Measurements from ENCODE around the gene MIA2.
"Not testable (repeated sequence)": the region's sequence is repeated elsewhere in the genome, so short reads cannot be mapped to it uniquely, and the experiment has no call there.

The MIA2 gene

DNA sequence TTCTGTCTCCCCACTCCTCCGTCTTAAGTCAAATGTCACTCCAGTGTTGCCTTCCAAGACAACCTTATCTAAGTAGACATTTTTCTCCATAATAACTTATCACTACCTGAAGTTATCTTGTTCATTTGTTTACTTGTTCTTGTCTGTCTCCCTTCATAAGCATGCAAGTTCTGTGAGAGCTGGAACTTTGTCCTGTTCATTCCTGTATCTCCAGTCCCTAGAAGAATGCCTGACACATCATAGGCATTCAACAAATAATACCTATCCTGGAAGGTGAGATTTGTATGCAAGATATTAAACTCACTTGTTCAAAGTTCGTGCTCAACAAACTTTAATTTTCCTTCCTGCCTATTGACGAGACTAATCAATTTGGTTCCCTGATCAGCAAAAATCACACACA lies 5.7 kb upstream of the MIA2 start:
- H3K4me3 ChIP-seq (ENCODE audit: low read depth, low read length), result no peak overlapping the region
- TF ChIP-seq, protein P1, sequence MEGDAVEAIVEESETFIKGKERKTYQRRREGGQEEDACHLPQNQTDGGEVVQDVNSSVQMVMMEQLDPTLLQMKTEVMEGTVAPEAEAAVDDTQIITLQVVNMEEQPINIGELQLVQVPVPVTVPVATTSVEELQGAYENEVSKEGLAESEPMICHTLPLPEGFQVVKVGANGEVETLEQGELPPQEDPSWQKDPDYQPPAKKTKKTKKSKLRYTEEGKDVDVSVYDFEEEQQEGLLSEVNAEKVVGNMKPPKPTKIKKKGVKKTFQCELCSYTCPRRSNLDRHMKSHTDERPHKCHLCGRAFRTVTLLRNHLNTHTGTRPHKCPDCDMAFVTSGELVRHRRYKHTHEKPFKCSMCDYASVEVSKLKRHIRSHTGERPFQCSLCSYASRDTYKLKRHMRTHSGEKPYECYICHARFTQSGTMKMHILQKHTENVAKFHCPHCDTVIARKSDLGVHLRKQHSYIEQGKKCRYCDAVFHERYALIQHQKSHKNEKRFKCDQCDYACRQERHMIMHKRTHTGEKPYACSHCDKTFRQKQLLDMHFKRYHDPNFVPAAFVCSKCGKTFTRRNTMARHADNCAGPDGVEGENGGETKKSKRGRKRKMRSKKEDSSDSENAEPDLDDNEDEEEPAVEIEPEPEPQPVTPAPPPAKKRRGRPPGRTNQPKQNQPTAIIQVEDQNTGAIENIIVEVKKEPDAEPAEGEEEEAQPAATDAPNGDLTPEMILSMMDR (IDR thresholded peaks at IDR 0.05; ENCODE audit: low read depth, low read length), result no peak

GRCh38 chr14:39228509-39229221 lies 5.0 kb upstream of the MIA2 start:
- TF ChIP-seq, protein P1 (IDR thresholded peaks at IDR 0.05; ENCODE audit: low read depth, low read length), result no peak
- no peak overlapping the region for H3K4me3 ChIP-seq (ENCODE audit: low read depth, low read length)

GRCh38 chr14:39229222-39229543 lies 4.5 kb upstream of the MIA2 start:
- TF ChIP-seq, protein P1 (IDR thresholded peaks at IDR 0.05; ENCODE audit: low read depth, low read length), result no peak

GRCh38 chr14:39229601-39230110 lies 4.1 kb upstream of the MIA2 start:
- no peak overlapping the region for H3K4me3 ChIP-seq (ENCODE audit: low read depth, low read length)
- TF ChIP-seq, protein P1 (IDR thresholded peaks at IDR 0.05; ENCODE audit: low read depth, low read length), result no peak

More at GRCh38 chr14:39229222-39229543, 4.5 kb upstream of the MIA2 start:
- H3K4me3 ChIP-seq (ENCODE audit: low read depth, low read length), result no peak overlapping the region

DNA sequence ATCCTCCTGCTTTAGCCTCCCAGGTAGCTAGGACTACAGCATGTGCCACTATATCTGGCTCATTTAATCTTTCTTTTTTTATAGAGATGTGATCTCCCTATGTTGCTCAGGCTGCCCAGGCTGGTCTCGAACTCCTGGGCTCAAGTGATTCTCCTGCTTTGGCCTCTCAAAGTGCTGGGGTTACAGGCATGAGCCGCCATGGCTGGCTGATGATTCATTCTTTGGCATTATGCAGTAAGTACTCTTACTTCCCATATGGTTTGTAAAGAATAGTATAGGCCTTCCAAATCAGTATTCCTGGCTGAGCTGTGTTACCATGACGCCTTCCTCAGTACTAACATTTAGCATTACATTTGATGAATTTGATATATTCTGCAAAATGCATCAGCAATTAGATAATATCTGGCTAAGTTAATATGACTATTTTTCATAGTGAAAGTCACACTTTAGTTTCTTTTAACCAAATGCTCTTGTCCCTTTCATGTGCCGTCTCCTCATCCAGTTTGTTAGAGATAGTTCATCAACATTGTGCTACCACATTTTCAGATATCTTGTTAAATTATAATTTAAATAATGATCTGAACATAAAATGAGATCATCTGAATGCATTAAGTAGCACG lies 3.2 kb upstream of the MIA2 start:
- TF ChIP-seq, protein P1 (IDR thresholded peaks at IDR 0.05; ENCODE audit: low read depth, low read length), result no peak
- no peak overlapping the region for H3K4me3 ChIP-seq (ENCODE audit: low read depth, low read length)

DNA sequence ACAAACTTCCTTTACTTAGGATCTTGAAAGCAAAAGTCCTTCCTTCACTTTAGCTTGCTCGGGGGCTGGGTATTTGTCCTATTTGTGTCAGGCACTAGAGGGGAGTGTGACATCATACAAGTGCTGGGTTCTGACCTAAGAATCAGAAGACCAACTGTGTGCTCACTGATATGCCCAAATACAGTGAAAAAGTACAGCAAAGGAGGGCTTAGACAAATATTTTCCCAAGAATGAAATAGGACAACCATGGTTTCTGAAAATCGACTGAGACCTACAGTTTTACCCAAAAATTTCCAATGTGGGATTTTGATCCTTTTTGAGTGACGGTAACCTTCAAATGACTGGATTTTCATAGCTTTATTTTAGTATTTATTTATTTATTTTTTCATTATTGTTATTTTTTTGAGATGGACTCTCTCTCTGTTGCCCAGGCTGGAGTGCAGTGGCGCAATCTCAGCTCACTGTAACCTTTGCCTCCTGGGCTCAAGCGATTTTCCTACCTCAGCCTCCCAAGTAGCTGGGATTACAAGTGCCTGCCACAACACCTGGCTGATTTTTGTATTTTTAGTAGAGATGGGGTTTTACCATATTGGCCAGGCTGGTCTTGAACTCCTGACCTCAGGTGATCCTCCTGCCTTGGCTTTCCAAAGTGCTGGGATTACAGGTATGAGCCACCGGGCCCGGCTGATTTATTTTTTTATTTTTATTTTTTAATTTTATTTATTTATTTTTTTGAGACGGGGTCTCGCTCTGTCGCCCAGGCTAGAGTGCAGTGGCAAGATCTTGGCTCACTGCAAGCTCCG lies 1.8 kb upstream of the MIA2 start:
- H3K4me3 ChIP-seq (ENCODE audit: low read depth, low read length), result not testable (repeated sequence)

GRCh38 chr14:39232554-39233415 lies 930 bp upstream of the MIA2 start:
- TF ChIP-seq, protein P1 (IDR thresholded peaks at IDR 0.05; ENCODE audit: low read depth, low read length), result no peak
- no peak overlapping the region for H3K4me3 ChIP-seq (ENCODE audit: low read depth, low read length)

- not testable (repeated sequence) for H3K4me3 ChIP-seq (ENCODE audit: low read depth, low read length)
Observed at GRCh38 chr14:39234986-39235385, 1.3 kb downstream of the MIA2 start.

DNA sequence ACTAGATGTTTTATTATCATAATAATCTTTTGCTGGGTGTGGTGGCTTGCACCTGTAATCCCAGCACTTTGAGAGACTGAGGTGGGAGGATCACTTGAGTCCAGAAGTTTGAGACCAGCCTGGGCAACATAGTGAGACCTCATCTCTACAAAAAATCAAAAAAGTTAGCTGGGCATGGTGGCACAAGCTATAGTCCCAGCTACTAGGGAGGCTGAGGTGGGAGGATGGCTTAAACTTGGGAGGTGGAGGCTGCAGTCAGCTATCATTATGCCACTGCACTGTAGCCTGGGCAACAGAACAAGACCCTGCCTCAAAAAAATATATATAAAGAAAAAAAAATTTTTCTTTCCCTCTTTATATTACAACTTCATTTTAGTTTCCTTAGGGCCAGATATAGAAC lies 1.8 kb downstream of the MIA2 start:
- not testable (repeated sequence) for H3K4me3 ChIP-seq (ENCODE audit: low read depth, low read length)

Data from WI38 (cell line).